SK-N-SH (cell line): ENCODE data around the gene ZSCAN25. TPM values are rescaled to one million over a fixed set of nuclear protein-coding genes. Genes with fewer than 3 reads are reported as not detected.

Experiments used
- polyA plus RNA-seq, 3 experiments: library from polyadenylated mRNA; depleted of rRNA; stranded (reverse); fragments of >200 nt; gene quantifications; 2 replicates each; pipeline ENCODE4 v1.2.3, GENCODE V29; 2012

The ZSCAN25 gene
- polyA plus RNA-seq, 1 of the 3 experiments (the other 2 are of a cell fraction) = 14.9 TPM

Other genes starting within 250 kb of the ZSCAN25 start
- 549 and 836 TPM in 2 replicates for gene ARPC1B, start 242.2 kb upstream of the ZSCAN25 start, polyA plus RNA-seq (2012; rRNA removed)
- gene PDAP1, start 208.3 kb upstream of the ZSCAN25 start, polyA plus RNA-seq (2012; rRNA removed) = 296 and 389 TPM in 2 replicates
- 124 and 162 TPM in 2 replicates for gene BUD31, start 208.0 kb upstream of the ZSCAN25 start, polyA plus RNA-seq (2012; rRNA removed)
- 7.4 and 8.2 TPM in 2 replicates for gene PTCD1, start 178.1 kb upstream of the ZSCAN25 start, polyA plus RNA-seq (2012; rRNA removed)
- 101 and 107 TPM in 2 replicates for gene CPSF4, start 178.0 kb upstream of the ZSCAN25 start, polyA plus RNA-seq (2012; rRNA removed)
- gene ATP5MF, start 150.8 kb upstream of the ZSCAN25 start, polyA plus RNA-seq (2012; rRNA removed) = 2,495 and 4,591 TPM in 2 replicates
- gene ZNF789, start 144.1 kb upstream of the ZSCAN25 start, polyA plus RNA-seq (2012; rRNA removed) = 27.7 and 34.5 TPM in 2 replicates
- gene ZNF394, start 116.7 kb upstream of the ZSCAN25 start, polyA plus RNA-seq (2012; rRNA removed) = 19.6 and 19.8 TPM in 2 replicates
- 7.5 and 9.1 TPM in 2 replicates for gene ZKSCAN5, start 112.3 kb upstream of the ZSCAN25 start, polyA plus RNA-seq (2012; rRNA removed)
- 6.2 and 8.2 TPM in 2 replicates for gene FAM200A, start 64.8 kb upstream of the ZSCAN25 start, polyA plus RNA-seq (2012; rRNA removed)
- gene ZNF655, start 58.3 kb upstream of the ZSCAN25 start, polyA plus RNA-seq (2012; rRNA removed) = 113 and 144 TPM in 2 replicates
- 1.5 and 2.2 TPM in 2 replicates for gene TMEM225B, start 18.7 kb upstream of the ZSCAN25 start, polyA plus RNA-seq (2012; rRNA removed)
- 0.25 and 0.31 TPM in 2 replicates for gene CYP3A5, start 63.0 kb downstream of the ZSCAN25 start, polyA plus RNA-seq (2012; rRNA removed)
- gene CYP3A7, start 118.2 kb downstream of the ZSCAN25 start, polyA plus RNA-seq (2012; rRNA removed) = not detected in 2 replicates
- not detected in 2 replicates for gene CYP3A4, start 167.2 kb downstream of the ZSCAN25 start, polyA plus RNA-seq (2012; rRNA removed)
- not detected in 2 replicates for gene CYP3A43, start 211.1 kb downstream of the ZSCAN25 start, polyA plus RNA-seq (2012; rRNA removed)